ENCODE data around the gene TOX4.

DNA sequence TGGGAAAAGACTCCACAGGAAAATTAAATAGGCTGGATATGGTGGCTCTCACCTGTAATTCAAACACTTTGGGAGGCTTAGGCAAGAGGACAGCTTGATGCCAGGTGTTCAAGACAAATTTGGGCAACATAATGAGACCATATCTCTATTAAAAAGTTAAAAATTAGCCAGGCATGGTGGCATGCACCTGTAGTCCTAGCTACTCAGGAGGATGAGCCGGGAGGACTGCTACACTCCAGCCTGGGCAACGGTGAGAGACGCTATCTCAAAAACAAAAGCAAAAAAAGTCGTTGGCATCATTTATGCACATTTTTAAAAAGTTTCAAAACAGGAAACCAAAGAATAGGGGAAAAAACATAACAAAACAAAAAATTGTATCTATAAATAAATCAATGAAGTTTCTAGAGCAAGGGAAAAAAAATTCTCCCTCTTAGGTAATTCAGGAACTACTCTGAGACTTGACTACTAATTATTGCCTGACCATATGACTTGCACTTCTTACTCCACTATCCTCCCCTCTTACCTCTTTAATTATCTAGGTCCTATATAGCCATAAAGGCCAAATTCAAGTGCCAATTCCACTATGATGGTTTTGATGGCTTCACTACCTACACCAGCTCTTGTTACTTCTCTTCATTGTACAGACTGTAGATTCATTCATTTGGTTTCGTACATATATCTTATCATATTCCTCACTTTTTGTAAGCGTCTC, 32.6 kb downstream of the TOX4 start:
- TF ChIP-seq, protein P1, sequence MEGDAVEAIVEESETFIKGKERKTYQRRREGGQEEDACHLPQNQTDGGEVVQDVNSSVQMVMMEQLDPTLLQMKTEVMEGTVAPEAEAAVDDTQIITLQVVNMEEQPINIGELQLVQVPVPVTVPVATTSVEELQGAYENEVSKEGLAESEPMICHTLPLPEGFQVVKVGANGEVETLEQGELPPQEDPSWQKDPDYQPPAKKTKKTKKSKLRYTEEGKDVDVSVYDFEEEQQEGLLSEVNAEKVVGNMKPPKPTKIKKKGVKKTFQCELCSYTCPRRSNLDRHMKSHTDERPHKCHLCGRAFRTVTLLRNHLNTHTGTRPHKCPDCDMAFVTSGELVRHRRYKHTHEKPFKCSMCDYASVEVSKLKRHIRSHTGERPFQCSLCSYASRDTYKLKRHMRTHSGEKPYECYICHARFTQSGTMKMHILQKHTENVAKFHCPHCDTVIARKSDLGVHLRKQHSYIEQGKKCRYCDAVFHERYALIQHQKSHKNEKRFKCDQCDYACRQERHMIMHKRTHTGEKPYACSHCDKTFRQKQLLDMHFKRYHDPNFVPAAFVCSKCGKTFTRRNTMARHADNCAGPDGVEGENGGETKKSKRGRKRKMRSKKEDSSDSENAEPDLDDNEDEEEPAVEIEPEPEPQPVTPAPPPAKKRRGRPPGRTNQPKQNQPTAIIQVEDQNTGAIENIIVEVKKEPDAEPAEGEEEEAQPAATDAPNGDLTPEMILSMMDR (IDR thresholded peaks at IDR 0.05) = no peak
- TF ChIP-seq POLR2AphosphoS5 (IDR thresholded peaks at IDR 0.05; ENCODE audit: low read depth, low read length) = no peak
- TF ChIP-seq, protein P2, sequence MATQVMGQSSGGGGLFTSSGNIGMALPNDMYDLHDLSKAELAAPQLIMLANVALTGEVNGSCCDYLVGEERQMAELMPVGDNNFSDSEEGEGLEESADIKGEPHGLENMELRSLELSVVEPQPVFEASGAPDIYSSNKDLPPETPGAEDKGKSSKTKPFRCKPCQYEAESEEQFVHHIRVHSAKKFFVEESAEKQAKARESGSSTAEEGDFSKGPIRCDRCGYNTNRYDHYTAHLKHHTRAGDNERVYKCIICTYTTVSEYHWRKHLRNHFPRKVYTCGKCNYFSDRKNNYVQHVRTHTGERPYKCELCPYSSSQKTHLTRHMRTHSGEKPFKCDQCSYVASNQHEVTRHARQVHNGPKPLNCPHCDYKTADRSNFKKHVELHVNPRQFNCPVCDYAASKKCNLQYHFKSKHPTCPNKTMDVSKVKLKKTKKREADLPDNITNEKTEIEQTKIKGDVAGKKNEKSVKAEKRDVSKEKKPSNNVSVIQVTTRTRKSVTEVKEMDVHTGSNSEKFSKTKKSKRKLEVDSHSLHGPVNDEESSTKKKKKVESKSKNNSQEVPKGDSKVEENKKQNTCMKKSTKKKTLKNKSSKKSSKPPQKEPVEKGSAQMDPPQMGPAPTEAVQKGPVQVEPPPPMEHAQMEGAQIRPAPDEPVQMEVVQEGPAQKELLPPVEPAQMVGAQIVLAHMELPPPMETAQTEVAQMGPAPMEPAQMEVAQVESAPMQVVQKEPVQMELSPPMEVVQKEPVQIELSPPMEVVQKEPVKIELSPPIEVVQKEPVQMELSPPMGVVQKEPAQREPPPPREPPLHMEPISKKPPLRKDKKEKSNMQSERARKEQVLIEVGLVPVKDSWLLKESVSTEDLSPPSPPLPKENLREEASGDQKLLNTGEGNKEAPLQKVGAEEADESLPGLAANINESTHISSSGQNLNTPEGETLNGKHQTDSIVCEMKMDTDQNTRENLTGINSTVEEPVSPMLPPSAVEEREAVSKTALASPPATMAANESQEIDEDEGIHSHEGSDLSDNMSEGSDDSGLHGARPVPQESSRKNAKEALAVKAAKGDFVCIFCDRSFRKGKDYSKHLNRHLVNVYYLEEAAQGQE (IDR thresholded peaks at IDR 0.05; ENCODE audit: insufficient read depth in 1 of 2, low read depth in 2 of 2, low read length in 1 of 2) = no peak

Data from Panc1 (cell line).